Middle frontal gyrus (tissue), 1 donor: Measurements from ENCODE around the gene PTPRA.

Experiments used
- DNase-seq: peaks from one replicate; pipeline ENCODE4 v3.0.0-alpha.2; 2015; ENCODE audit warnings: low spot score; ENCODE audit errors: extremely low spot score

Gene PTPRA

GRCh38 chr20:2921506-2921905 lies 48.2 kb downstream of the PTPRA start:
- DNase-seq: no peak

GRCh38 chr20:2922957-2923356 lies 49.7 kb downstream of the PTPRA start:
- DNase-seq: no peak

- DNase-seq: no peak
Observed at GRCh38 chr20:2930538-2930937, 57.3 kb downstream of the PTPRA start.

- DNase-seq: no peak
Observed at GRCh38 chr20:2932498-2932897, 59.2 kb downstream of the PTPRA start.

- DNase-seq: no peak
Observed at GRCh38 chr20:2937902-2938301, 64.6 kb downstream of the PTPRA start.

- no peak for DNase-seq
Observed at GRCh38 chr20:2942439-2942838, 69.2 kb downstream of the PTPRA start.

- DNase-seq: peak; percentile 81
Observed at GRCh38 chr20:2946988-2947961, 74.0 kb downstream of the PTPRA start.

- no peak for DNase-seq
Observed at GRCh38 chr20:2948968-2949367, 75.7 kb downstream of the PTPRA start.

- DNase-seq: no peak
Observed at GRCh38 chr20:2952766-2953165, 79.5 kb downstream of the PTPRA start.

- DNase-seq: peak; percentile 30
Observed at GRCh38 chr20:2955257-2955970, 82.1 kb downstream of the PTPRA start.

GRCh38 chr20:2956480-2956879 lies 83.2 kb downstream of the PTPRA start:
- no peak for DNase-seq

- DNase-seq: no peak
Observed at GRCh38 chr20:2967841-2968240, 94.6 kb downstream of the PTPRA start.

- DNase-seq: no peak
Observed at GRCh38 chr20:2972126-2972525, 98.8 kb downstream of the PTPRA start.

GRCh38 chr20:2973574-2973973 lies 100.3 kb downstream of the PTPRA start:
- DNase-seq: no peak

GRCh38 chr20:2978519-2978918 lies 105.2 kb downstream of the PTPRA start:
- no peak for DNase-seq

- DNase-seq: no peak
Observed at GRCh38 chr20:2981646-2982045, 108.4 kb downstream of the PTPRA start.

GRCh38 chr20:2983508-2983907 lies 110.2 kb downstream of the PTPRA start:
- DNase-seq: no peak

- DNase-seq: no peak
Observed at GRCh38 chr20:2984028-2984501, 110.8 kb downstream of the PTPRA start.

GRCh38 chr20:2984956-2985661 lies 111.8 kb downstream of the PTPRA start:
- DNase-seq: no peak

GRCh38 chr20:2986466-2986865 lies 113.2 kb downstream of the PTPRA start:
- no peak for DNase-seq

GRCh38 chr20:2987861-2988260 lies 114.6 kb downstream of the PTPRA start:
- DNase-seq: no peak

GRCh38 chr20:2991532-2991931 lies 118.3 kb downstream of the PTPRA start:
- no peak for DNase-seq
